Sigmoid colon (tissue), 7 donors: Measurements from ENCODE around the gene ABLIM2. TPM values are rescaled to one million over a fixed set of nuclear protein-coding genes. Genes with fewer than 3 reads are reported as not detected.

Experiments used
- DNase-seq: peaks from one replicate; pipeline ENCODE4 v3.0.0-alpha.2; 2019
- H3K27ac ChIP-seq, 4 donors: fragments of 200-600 bp; sonication (generic); one replicate each; pipeline ENCODE4 v1.5.1; 2016 to 2019; ENCODE audit warnings: mild to moderate bottlenecking in 1 of 4
- H3K27me3 ChIP-seq, 3 donors: fragments of 200-600 bp; sonication (generic); one replicate each; pipeline ENCODE4 v1.5.1; 2019; ENCODE audit warnings: mild to moderate bottlenecking in 1 of 3
- H3K36me3 ChIP-seq, 4 donors: fragments of 200-600 bp; sonication (generic); one replicate each; pipeline ENCODE4 v1.5.1; 2016 to 2019
- H3K4me1 ChIP-seq, 4 donors: fragments of 200-600 bp; sonication (generic); one replicate each; pipeline ENCODE4 v1.5.1; 2017 to 2019
- H3K4me3 ChIP-seq, 4 donors: fragments of 200-600 bp; sonication (generic); one replicate each; pipeline ENCODE4 v1.5.1; 2017 to 2019; ENCODE audit warnings: mild to moderate bottlenecking in 2 of 4, moderate library complexity in 1 of 4
- H3K9me3 ChIP-seq, 4 donors: fragments of 200-600 bp in 3 of 4; sonication (generic) in 3 of 4; one replicate each; pipeline versions ENCODE4 v1.5.1 to v1.6.1; 2013 to 2019
- CTCF ChIP-seq, 4 experiments: fragments of 450-650 bp in 3 of 4; fragments of 200-600 bp in 1 of 4; IDR thresholded peaks; one replicate each; pipeline ENCODE4 v1.5.1; 2016 to 2019; ENCODE audit warnings: antibody characterized with exemption in 4 of 4, mild to moderate bottlenecking in 3 of 4, moderate library complexity in 2 of 4
- EP300 ChIP-seq, 4 donors: sonication (generic); formaldehyde crosslinking; IDR thresholded peaks; one replicate each; pipeline ENCODE4 v1.6.1; 2017; ENCODE audit warnings: antibody characterized with exemption in 4 of 4
- POLR2A ChIP-seq, 2 donors: fragments of 450-650 bp; IDR thresholded peaks; one replicate each; pipeline ENCODE4 v1.6.1; 2016; ENCODE audit warnings: antibody characterized with exemption in 2 of 2, mild to moderate bottlenecking in 2 of 2, moderate library complexity in 2 of 2
- POLR2AphosphoS5 ChIP-seq, 4 donors: sonication (generic); formaldehyde crosslinking; IDR thresholded peaks; one replicate each; pipeline ENCODE4 v1.6.1; 2017; ENCODE audit warnings: antibody characterized with exemption in 4 of 4
- WGBS, 2 donors: extraction: QIAGEN DNeasy Blood & Tissue Kit; methylation state at CpG; one replicate each; pipeline ENCODE4 v1.1.7; 2013; 5-methylcytosine and 5-hydroxymethylcytosine counted together
- intact Hi-C: fragments of 100-400 bp; cut with DNase I; formaldehyde crosslinking; loops from one replicate; pipeline ENCODE4 v1.15.1; 2023
- polyA plus RNA-seq, 3 donors: library from polyadenylated mRNA; stranded (reverse); fragments of 200-250 nt; gene quantifications; one replicate each; pipeline ENCODE4 v1.2.3, GENCODE V29; 2013
- total RNA-seq, 4 donors: library from RNA; depleted of rRNA; stranded (reverse); fragments of >200 nt; gene quantifications; one replicate each; pipeline ENCODE4 v1.1.0, GENCODE V29; 2016
- donor health status: healthy with polysubstance abuse.
- donor health status: Bipolar disorder and iron deficiency.
- donor health status: healthy.

The ABLIM2 gene
- total and polyA plus RNA-seq, 7 donors: 3.1 to 15.0 (median 7.4) TPM

DNA sequence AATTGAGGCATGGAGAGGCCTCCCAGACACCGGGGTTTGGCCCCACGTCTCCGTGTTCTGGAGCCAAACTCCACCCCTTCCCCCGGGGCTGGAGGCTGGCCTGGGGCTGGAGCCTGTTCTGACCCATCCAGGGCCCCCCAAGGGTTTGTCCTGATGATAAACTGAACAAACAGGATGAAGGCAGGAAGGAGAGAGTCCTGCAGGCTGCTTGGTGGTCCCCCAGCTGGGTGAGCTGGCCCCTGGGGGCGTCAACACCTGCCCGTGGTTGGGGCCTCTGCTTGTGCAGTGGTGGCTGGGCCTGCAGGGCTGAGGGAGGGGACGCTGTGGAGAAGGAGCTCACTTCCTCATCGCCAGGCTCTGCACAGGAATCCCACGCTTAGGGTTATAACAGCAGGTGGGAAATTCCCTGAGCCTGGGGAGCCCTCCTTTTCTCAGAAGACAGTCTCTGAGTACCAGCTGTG, 42.7 kb upstream of the ABLIM2 start:
- H3K27me3 ChIP-seq: no peaks in the 10 kb centered on the region
- peak overlapping the region in 3 of 4 donors; percentile 14 to 47 (median 40) for H3K4me3 ChIP-seq
- intact Hi-C loops: no loop called here
- peaks cover 0 to 19% (median 16%) of the 10 kb centered on the region in 4 donors for H3K4me1 ChIP-seq
- 37 to 69% methylated on average over 9 of the region's 9 CpGs for WGBS, 2 donors
- H3K36me3 ChIP-seq: no peaks in the 10 kb centered on the region
- TF ChIP-seq EP300 (IDR thresholded peaks at IDR 0.05) (no peak), POLR2AphosphoS5 (IDR thresholded peaks at IDR 0.05) (no peak), CTCF (IDR thresholded peaks at IDR 0.05) (no peak), POLR2A (IDR thresholded peaks at IDR 0.05) (no peak)
- H3K9me3 ChIP-seq: no peaks in the 10 kb centered on the region
- peak overlapping the region in 2 of 4 donors; percentile 45 to 73 for H3K27ac ChIP-seq
- DNase-seq: no peak

DNA sequence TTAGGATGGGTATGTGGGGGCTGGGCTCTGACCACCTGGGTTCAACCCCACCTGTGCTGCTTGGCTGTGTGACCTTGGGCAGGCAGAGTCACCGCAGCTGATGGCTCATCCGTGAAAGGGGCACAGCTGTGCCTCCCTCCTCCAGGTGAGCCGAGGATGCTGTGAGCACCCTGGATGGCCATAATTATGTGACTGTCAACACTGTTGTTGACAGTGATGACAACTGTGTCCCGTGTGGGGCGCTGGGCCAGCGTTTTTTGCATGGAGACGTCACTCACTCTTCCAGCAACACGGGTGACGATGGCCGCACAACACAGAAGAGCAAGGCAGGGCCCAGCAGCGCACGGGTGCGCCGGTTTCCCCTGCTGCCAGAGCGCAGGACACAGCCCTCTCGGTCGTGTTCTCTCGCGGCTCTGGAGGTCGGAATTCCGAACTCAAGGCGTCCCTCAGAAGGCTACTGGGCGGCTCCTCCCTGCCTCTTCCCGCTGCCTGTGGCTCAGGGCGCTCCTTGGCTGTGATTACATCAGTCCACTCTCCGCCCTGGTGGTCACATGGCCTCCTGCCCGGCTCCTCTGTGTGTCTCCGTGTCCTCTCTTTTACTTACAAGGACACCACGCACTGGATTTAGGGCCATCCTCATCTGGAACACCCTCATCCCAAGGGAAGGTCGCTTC, 41.8 kb upstream of the ABLIM2 start:
- TF ChIP-seq CTCF (IDR thresholded peaks at IDR 0.05) (no peak), POLR2AphosphoS5 (IDR thresholded peaks at IDR 0.05) (peak in 2 of 4 donors; percentile 35 to 66), POLR2A (IDR thresholded peaks at IDR 0.05) (no peak)
- H3K9me3 ChIP-seq: no peaks in the 10 kb centered on the region
- intact Hi-C loops: no loop called here
- H3K4me1 ChIP-seq: peaks cover 0 to 19% (median 16%) of the 10 kb centered on the region in 4 donors
- H3K27me3 ChIP-seq: no peaks in the 10 kb centered on the region
- H3K4me3 ChIP-seq: peak overlapping the region in 3 of 4 donors; percentile 14 to 47 (median 40)
- WGBS, 2 donors: 43 to 44% methylated on average over 30 of the region's 30 CpGs
- peak overlapping the region; percentile 49 to 75 (median 70) for H3K27ac ChIP-seq
- H3K36me3 ChIP-seq: no peaks in the 10 kb centered on the region
- peak; percentile 83 for DNase-seq

DNA sequence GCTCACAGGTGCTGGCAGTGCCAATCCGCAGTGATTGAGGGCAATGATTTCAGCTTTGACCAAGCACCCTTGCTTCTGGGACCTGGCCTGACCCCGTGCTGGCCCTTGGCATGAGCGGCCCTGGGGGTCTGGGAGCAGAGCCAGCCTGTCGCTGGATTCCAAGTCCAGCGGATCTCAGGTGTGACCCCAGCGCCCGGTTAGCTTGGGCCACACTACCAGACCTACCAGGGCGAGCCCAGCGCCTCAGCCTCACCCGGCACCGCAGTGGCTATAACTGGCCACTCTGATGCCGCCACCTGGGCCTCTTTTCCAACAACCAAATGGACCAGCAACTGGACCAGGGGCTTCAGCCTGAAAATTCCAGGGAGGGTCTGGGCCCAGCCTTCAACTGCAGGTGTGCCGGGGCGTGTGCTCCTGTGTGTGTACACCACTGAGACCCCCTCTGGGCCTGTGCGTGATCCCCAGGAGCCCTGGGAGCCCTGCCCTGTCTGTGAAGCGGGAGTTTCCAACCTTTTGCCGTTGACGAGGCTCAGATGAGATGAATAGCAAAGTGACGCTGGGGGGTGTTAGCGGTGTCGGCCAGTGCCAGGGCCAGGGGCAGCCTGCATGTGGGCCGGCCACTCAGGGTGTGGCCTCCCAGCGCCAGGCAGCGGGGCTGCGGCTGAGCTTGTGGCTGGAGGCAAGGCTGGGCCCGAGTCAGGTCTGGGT, 41.1 kb upstream of the ABLIM2 start:
- Histone ChIP-seq H3K27me3 (no peaks in the 10 kb centered on the region), H3K9me3 (no peaks in the 10 kb centered on the region), H3K36me3 (no peaks in the 10 kb centered on the region), H3K4me1 (peaks cover 0 to 19% (median 16%) of the 10 kb centered on the region in 4 donors), H3K27ac (peak overlapping the region; percentile 49 to 75 (median 70)), H3K4me3 (peak overlapping the region; percentile 9 to 47 (median 27))
- 16 to 32% methylated on average over 26 of the region's 26 CpGs for WGBS, 2 donors
- TF ChIP-seq EP300 (IDR thresholded peaks at IDR 0.05) (no peak), POLR2A (IDR thresholded peaks at IDR 0.05) (no peak), POLR2AphosphoS5 (IDR thresholded peaks at IDR 0.05) (no peak), CTCF (IDR thresholded peaks at IDR 0.05) (no peak)
- intact Hi-C loops: no loop called here
- no peak for DNase-seq

DNA sequence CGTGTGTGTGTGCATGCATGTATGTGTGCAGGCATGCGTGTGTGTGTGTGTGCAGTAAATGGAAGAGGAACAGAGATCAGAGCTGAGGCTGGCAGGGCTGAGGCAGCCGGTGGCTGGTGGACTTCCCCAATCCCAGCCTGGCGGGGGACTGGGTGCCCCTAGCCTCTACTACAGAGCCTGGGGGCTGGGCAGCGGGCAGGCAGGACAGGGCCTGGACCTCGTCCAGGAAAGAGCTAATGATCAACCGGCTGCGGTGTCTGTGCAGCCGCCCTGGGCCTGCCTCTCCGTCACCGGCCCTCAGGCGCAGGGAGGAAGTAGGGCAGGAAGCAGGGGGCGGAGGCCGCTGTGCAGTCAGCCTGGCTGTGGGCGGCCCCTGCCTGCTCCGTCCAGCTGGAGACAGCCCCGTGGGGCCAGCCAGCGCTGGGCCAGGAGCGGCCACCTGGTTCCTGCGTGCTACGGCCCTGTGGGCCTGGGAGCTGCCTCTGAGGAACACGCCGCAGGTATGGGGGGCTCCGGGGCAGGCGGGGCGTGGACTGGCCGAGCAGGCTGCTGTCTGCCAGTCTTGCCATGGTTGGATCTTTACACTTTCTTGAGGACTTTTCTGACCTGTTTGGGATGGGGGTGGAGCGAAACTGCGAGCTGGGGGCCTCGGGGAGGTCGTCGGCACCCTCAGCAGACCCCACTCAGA, 40.4 kb upstream of the ABLIM2 start, which contains the start of gene SH3TC1:
SH3TC1 (plus strand) TSS at position 385 of the 688 bp plus-strand sequence. CDS start 5,905 bp downstream, outside the sequence.
- Histone ChIP-seq H3K27me3 (no peaks in the 10 kb centered on the region), H3K4me1 (peaks cover 0 to 19% (median 16%) of the 10 kb centered on the region in 4 donors), H3K27ac (peak within 1 kb of the TSS; percentile 49 to 75 (median 70)), H3K4me3 (peak within 1 kb of the TSS; percentile 9 to 47 (median 27)), H3K36me3 (no peaks in the 10 kb centered on the region), H3K9me3 (no peaks in the 10 kb centered on the region)
- intact Hi-C loops: no loop called here
- peak; percentile 91 for DNase-seq
- peak; percentile 63 to 85 (median 72) for TF ChIP-seq POLR2AphosphoS5 (IDR thresholded peaks at IDR 0.05)
- TF ChIP-seq CTCF (IDR thresholded peaks at IDR 0.05): no peak
- peak; percentile 24 to 53 for TF ChIP-seq POLR2A (IDR thresholded peaks at IDR 0.05)
- TF ChIP-seq EP300 (IDR thresholded peaks at IDR 0.05): peak in 1 of 4 donors; percentile 3
- 1 to 3% methylated on average over 32 of the region's 32 CpGs for WGBS, 2 donors
